HG03139 (cell line): ENCODE measurements around the gene CRYGN.

ENCODE experiments used
- ATAC-seq: cut with Tn5 transposase; IDR thresholded peaks from one replicate; pipeline ENCODE4 v1.9.1; 2021; ENCODE audit not compliant: unreplicated experiment

CRYGN gene

DNA sequence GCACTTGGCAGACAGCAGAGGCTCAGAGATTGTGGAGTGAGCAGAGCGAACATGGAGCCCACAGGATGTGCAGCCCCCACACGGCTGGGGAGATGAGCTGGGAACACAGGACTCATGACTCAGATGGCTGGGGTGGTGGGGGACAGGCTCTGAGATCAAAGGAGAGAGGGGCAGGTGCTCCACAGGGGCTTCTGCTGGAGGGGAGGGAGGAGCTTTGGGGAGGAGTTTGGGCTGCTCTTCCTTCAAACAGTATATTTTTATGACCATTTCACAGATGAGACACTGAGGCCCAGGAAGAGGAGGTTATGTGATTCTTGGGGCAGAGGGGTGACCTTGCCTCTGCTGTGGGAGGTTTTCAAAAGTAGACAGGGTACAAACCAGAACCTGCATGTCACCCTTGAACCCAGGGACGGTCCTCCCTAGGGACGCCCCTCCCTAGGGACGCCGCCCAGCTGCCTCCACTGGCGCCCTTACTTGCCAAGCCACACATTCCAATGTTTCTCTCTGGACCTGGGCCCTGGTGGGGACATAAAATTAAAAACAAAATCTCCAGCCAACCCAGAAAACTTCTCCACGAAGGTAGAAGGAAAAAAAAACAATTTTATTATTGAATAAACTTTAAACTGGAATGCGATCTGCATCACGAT is 981 bp upstream of the CRYGN start:
- no peak for ATAC-seq

DNA sequence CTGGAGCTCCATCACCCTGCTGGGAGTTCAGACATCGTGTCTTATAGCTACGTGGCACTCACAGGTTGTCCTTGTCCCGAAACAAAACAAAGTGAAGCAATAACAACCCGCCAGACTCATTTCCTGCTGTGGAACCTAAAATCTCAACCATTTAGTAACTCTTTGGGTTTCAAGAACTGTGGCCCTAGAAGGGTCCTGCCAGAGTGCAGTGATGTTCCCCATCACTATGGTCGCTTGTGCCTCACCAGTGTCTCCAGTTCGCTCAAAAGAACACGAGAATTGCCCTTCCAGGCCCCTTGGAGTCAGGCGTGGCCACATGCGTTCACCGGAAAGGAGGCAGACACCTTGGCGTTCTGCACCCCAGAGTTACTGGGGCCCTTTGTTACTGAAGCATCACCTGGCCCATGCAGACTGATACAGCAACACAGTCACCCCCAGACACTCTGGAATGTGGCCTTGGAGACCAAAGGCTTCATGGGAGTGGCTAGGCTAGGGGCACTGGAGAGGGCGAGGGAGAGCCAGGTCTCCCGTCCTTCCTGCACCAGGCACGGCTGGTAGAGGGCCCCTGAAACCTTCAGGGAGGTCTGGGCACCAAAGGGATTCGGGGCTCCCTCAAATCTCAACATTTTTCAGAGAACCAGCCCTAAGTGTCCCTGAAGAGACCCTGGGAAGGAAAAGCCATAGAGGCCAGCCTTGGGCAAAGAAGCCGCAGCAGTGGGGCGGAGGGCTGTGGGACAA is 908 bp downstream of the CRYGN start:
- no peak for ATAC-seq

DNA sequence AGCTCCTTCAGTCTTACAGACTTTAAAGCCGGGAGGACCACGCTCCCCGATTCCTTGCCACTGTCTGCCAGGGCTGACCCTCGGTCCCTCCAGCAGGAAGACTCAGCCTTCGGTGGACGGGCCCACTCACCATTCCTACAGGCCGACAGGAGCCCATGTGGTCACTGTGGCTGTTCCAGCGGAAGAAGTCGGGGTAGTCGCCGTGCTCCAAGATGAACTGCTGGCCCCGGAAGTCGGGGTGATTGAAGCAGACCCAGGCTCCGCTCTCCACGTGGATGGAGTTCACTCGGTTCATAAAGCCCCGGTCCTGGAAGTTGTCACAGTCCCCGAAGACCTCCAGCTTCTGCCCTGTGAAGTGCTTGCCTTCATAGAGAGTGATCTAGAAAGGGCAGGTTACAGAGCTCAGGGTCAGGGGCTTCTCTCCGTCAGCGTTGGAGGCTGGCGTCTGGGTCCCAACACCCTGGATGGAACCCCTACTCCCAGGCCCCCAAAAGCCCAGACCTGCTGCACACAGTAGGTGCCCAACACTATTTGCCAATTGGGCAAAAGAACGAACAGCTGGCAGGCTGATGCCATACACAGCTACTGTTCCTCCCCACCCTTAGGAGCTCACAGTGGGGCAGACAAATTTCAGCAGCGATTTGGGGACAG is 1.9 kb downstream of the CRYGN start:
- ATAC-seq, result no peak

DNA sequence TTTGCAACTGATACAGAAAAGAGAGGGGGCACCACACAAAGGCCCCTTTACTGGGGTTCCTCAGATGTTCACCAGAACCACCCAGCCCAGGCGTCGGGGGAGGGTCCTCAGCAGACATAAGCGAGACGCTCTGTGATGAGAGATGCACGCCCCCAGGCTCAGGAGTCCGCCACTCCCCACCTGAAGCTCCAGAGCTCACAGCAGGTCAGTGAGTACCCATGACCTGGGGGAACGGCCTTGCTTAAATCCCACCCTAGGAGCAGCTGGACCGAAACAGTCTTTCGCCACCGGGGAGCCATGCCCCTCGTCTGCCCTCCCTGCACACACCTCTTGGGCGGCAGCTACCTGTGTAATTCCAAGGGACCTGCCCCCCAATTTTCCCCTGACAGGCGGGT is 2.8 kb downstream of the CRYGN start:
- no peak for ATAC-seq

DNA sequence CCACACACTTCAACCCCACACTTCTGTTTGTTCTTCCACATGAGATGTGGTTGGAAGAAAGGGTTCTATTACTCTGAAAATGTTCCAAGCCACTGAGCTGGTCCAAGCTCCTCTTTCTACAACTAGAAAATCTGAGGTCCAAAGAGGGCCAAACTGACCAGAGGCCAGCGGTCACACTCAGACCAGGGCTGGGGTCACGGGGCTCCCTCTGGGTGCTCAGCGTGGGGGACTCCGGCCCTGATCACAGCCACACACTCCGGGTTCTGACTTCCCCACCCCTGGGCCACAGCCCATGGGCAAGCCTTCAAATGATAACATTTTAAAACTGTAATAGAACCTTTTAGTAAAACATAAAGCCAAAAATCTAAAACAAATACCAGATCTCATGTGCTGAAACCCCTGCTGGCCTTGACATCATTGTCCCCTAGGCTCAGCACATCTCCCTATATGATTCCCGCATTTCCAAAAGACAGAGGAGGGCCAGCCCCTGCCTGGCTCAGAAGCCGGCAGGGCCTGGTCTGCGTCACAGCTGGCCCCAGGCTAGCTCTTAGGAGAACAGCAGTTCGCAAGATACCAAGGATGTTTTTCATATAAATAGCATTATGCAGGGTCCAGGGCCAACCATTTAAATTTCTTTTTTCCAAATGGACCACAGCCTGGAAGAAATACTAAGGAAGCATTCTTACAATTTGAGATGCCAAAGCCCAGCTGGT is 3.3 kb downstream of the CRYGN start:
- ATAC-seq, result no peak

DNA sequence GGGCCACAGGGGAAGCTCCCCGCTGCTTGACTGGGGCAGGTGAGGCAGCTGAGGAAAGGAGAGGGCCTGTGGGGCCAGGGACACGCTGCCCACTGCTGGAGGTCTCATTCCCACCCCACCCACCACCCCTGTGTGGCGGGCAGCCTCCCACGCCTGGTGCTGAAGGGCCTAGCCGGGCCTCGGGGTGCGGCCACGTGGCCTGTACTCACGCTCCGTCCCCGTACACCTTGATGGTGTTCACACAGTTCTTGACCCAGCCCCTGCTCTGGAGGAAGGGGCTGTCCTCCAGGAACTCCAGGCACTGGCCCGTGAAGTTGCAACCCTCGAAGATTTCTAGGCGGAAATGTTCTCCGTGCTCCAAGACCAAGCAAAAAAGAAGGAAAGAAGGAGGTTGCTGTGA is 4.0 kb downstream of the CRYGN start:
- no peak for ATAC-seq

DNA sequence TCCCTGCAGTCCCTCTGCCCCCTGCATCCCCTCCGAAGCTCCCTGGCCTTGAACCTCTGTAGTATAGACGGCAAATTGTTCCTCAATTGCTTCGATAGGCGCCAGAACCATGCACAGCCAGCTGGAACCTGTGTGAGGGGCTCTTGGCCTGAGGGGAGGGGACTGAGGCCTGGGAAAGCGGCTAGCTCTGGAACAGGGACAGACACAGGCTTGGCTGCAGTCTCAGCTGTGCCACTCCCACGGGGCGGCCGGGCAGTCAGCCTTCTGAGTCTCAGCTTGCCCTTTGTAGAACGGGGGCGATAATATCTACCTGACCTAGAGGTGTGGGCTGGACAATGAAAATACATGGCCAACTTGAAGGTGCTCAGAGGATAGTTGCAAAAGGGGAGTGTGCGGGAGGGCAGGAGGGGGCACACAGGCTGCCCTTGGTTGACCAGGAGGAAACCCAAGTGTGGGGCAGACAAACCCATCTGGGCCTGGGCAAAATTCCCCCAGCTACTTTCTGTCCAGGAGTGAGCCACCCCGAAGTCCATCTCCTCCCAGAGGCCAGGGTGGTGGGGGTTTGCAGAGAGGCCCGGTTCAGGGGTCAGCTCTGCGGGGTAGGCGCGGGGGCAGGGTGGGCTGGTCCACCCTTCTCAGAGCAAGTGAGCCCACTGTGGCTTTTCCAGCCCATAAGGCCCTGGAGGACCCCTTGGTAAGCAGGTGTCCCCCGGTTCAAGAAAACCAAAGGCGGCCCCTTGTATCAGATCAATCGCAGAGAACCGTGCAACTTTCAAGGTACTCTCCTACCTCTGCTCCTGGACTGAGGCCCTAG is 4.6 kb downstream of the CRYGN start:
- no peak for ATAC-seq

DNA sequence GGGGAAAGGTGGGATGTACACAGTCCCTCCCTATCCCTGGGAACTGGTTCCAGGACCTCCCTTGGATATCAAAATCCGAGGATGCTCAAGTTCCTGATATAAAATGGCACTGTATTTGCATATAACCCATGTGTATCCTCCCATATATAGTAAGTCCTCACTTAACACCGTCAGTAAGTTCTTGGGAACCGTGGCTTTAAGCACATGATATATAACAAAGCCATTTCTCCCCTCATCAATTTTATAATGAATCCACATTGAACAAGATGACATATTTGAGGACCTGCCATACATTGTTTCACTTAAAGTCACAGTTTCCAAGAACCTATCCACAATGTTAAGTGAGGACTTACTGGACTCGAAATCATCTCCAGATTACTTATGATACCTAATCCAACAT is 5.4 kb downstream of the CRYGN start:
- ATAC-seq, result no peak

DNA sequence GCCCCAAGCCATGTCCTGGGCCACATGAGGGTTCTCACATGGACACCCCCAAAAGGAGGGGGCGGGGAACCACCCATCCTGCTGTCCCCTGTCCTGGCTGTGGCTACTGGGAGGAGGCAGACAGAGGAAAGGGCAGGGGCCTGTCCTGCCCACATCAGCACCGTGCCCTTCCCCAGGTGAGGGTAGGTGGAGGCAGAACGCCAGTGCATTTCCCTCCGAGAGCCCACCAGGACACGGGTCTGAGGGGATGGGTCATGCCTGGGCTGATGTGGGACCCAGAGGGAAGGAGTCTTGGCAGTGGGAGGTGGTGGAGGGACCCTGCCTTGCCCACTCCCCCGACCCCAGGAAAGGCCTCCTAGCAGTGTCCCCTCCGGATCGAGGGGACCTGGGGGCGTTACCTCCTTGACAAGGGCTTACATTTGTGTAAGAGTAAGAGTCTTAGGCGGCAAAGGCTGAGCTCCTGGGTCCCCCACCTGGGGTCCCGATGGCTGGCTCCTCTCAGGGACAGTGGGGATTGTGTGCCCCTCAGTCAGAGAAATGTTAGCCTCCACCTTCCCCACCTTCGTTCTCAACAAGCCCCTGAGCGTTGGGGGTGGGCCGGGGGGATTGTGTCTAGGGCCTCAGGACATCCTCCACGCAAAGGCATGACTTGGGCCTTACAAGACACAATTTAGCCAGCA is 6.1 kb downstream of the CRYGN start:
- no peak for ATAC-seq

DNA sequence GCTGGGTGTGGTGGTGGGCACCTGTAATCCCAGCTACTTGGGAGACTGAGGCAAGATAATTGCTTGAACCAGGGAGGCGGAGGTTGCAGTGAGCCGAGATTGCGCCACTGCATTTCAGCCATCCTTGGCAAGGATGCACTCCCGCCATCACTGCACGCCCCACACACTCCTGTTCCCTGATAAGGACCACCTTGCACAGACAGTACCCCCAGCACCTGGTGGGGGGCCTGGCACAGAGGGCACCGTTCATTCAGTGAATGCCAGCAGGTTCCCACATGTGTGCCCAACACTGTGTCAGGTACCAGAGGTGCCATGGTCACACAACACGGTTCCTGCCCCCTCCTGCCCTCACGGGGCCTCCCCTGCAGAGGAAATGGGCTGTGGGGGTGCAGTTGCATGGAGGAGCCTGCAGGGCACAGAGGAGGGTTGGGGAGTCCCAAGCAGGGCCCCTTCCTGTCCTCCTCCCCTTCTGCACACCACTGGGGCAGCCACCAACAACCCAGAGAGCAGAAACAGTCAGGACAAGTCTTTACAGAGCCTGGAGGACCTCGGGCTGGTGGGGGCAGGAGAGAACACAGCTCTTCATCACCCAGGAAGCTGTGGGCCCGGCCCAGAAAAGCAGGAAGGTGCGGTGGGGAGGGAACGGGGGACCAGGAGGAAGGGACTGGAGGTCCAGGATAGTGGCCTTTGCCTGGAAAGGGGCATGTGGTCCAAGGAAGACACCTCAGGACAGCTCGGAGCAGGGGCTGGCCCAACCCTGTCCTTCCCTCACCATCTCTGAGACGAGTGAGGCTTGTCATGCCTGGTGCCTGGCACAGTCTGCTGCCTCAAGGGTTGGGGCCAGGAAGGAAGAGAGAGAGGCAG is 7.1 kb downstream of the CRYGN start:
- ATAC-seq, result peak; percentile 52

DNA sequence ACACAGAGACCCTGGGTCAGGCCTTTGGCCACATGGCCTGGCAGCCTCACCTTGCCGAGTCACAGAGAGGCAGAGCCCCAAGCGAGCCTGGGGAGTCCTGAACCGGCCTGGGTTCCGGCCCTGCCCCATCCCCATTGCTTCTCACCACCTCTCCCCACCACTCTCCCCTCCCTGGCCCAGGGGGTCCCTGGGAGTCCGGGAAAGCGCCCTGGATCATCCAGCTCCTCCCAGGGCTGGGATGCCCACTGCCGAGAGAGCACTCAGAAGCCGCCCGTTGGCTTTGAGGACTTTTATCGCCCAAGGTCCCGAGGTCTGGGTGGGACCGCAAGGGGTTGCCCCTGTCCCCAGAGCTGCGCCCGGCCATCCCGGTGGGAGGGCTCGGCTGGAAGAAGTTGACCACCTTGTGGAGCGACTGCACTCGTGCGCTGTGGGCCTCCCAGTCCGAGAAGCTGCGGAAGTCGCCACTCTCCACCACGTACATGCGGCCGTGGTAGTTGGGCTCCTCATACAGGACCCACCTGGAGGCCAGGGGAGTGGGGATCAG is 8.1 kb downstream of the CRYGN start:
- no peak for ATAC-seq

DNA sequence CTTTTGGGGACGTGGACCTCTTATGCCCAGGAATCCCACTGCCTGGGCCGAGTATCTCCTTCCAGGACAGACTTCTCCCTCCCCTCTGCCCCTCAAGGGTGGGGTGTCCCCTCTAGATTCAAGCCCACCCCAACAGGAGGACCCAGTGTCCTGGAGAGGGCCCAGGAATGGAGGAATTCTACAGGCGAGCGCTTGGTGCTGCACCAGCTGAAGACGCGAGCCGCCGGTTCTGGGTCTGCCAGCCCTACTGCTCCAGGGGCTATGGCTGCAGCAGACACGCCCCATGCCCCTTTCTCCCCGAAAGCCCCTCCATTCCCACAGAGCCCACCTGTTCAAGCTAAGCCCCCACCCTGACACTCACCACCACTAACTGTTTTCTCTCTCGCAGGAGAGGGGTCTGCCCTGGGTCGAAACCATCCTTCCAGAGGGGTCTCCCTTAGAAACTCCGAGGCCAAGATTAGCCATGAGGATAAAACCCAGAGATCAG is 8.6 kb downstream of the CRYGN start:
- ATAC-seq, result no peak

DNA sequence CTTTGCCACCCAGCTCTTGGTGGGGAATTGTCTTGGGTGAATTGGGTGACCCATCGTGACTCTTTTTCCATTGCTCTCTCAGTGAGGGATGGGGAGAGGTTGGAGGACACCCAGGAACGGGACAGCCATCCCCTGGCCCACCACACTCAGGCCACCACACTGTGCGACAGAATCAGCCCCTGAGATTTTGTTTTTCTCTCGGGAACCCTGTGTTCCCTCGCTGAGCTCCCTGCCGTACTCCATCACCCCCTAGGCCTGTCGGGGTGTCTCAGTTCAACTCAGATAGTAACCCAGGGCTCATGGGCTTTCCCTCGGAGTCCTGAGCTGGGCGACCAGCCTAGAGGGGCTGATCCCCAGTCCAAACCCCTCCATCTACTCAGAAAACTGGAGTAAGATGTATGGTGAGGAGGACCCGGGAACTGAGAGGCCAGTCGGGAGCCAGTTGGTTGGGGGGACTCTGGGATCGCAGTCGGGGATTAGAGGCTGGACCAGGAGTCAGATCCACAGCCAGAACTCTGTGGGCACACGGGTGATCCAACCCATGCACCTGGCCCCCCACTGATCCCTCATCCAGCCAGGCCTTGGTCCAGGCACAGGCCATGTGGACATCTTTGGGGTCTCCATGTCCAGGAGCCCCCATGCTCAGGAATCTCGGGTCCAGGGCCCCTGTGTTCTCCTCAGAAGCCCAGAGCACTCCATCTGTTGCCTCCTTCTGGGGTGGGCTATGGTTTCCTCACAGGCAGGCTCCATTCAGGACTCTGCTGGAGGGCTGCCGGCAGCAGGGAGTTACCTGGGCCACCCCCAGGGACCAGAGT is 9.3 kb downstream of the CRYGN start:
- ATAC-seq, result no peak

DNA sequence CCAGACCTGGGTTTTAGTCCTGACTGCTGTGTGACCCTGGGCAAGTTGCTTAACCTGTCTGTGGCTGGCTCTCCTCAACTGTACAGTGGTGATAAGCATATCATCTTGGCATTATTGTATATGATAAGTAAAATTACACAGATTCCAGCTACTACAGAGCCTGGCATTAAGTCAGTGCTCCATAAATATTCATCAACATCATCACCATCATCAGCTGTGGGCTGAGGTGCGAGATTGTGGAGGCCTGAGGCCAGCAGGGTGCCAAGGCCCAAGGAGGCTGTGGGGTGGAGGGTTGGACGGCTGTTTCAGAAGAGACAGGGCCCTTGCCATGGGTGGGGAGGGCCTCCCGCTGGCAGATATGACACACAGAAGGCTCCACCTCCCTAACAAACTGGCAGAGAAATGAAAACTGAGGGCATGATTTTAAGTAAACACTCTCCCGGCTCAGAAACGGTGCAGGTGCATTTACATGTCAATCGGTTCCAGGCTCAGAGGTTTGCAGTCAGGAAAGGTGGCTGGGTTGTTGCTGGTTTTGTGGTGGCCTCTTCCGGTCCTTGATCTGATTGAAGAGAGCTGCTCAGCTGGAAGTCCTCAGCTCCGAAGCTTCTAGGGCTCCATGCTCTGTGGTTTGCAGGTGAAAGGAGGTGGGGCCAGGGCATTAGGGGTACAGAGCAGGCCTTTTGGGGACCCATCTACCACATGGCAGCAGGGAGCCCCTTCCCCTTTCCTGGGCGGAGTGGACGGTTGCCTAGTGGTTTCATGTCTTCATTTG is 10.2 kb downstream of the CRYGN start:
- ATAC-seq, result no peak

DNA sequence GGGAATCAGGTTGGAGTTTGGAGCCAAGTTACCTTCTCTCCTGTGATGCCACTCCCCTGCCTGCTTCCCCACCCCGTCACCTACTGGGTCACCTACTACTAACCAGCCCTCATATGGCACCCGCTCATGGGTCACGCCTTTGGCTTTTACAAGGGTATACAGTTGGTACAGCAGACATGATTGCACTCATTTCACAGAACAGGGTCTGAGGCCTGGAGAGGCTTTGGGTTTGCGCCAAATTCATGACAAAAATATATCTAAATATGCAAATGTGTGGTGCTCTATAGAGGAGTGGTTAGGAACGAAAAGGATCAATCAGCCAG is 10.7 kb downstream of the CRYGN start:
- ATAC-seq, result no peak

DNA sequence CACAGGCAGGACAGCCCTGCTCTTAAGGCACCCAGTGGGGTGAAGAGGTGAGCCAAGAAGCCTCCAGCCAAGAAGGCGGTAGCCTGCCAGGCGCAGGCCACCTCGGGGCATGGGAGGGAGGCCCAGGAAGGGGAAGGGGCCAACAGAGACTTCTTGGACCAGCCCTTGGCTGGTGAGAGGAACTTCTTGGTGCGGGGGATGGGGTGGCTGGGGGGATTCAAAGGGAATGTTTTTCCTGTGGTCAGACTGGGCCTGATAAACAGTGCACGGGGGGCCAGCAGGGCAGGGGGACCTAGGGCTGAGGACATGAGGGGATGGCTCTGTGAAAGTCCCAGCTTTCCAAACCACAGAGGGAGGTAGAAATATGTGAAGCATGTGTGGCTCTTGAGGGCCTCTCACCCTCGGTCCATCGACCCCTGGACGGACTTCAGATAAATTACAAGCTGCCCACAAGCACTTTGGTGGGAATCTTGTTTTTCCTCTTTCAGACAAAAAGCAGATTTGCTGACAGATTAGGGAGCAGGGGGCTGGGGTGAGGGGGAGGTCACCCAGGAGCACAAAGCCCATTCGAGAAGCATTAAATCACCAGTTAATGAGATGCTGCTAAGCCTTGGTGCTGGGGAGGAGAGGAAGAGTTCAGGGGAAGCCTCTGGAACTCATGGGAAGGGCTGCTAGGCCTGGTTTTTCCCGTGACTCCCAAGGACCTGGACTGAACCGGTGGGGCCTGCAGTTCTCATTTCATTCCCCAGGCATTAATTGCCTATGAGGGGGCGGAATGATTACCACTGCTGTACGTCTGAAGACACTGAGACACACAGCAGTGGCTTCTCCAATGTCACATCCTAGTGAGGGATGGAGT is 11.3 kb downstream of the CRYGN start:
- ATAC-seq, result no peak
